HG03280 (cell line): Measurements from ENCODE around the gene PRKACA.
"Not testable (repeated sequence)": the region's sequence is repeated elsewhere in the genome, so short reads cannot be mapped to it uniquely, and the experiment has no call there.

Experiments
- ATAC-seq: cut with Tn5 transposase; IDR thresholded peaks from one replicate; pipeline ENCODE4 v1.9.1; 2021; ENCODE audit warnings: mild to moderate bottlenecking, moderate library complexity; ENCODE audit not compliant: unreplicated experiment

Gene PRKACA

GRCh38 chr19:14052470-14052869 lies 65.1 kb downstream of the PRKACA start:
- ATAC-seq, result no peak

DNA sequence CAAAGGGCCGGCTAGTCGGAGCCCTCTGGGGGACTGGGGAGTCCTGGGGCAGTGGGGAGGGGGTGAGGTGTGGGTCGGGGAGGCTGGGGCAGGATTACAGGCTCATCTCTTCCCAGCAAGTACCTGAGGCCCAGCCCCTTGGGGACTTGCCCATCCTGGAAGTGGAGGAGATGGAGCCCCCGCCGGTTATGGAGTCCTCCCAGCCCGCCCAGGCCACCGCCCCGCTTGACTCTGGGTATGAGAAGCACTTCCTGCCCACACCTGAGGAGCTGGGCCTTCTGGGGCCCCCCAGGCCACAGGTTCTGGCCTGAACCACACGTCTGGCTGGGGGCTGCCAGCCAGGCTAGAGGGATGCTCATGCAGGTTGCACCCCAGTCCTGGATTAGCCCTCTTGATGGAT lies 65.6 kb downstream of the PRKACA start:
- ATAC-seq, result no peak

GRCh38 chr19:14050961-14051360 lies 66.6 kb downstream of the PRKACA start:
- not testable (repeated sequence) for ATAC-seq

DNA sequence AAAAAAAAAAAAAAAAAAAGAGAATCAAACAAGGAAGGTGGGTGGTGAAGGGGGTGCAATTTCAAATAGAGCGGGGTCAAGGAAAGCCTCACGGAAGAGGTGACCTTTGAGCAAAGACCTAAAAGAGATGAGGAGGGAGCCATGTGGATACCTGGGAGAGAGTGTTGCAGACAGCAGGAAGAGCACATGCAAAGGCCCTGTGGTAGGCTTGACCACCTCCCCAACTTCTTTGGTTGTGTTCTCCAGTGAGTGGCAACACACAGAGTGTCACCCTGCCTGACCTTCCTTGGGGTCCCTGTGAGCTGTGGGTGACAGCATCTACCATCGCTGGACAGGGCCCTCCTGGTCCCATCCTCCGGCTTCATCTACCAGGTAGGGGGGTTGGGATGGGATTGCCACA lies 67.0 kb downstream of the PRKACA start:
- no peak for ATAC-seq

GRCh38 chr19:14048443-14049153 lies 69.0 kb downstream of the PRKACA start:
- no peak for ATAC-seq

GRCh38 chr19:14047866-14048265 lies 69.7 kb downstream of the PRKACA start:
- not testable (repeated sequence) for ATAC-seq

DNA sequence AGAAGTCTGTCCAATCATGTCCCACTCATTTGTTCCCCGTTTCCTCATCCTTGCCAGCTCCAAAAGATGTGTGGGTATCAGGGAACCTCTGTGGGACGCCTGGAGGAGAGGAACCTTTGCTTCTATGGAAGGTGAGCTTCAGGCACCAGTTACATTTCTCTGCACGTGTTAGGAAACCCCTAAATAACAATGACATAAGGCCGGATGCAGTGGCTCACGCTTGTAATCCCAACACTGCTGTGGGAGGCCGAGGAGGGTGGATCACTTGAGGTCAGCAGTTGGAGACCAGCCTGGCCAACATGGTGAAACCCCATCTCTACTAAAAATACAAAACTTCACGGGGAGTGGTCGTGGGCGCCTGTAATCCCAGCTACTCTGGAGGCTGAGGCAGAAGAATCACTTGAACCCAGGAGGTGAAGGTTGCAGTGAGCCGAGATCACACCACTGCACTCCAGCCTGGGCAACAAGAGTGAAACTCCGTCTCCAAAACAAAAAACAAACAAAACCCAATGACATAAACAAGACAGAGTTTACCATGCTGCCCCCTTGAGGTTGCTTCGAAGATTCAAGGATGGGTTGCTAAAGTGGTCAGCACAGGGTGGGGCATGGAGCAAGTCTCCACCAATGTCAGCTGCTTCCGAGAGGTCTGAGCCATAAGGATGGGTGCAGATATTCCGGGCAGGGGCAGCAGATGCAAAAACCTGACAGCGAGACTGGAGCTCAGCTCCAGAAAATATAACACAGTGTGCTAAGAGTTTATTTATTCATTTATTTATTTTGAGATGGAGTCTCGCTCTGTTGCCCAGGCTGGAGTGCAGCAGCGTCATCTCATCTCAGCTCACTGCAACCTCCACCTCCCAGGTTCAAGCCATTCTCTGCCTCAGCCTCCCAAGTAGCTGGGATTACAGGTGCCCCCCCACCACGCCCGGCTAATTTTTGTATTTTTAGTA lies 74.6 kb downstream of the PRKACA start:
- peak; percentile 82 for ATAC-seq
